DOHH2 (cell line): ENCODE measurements around the gene COX4I1.

ENCODE experiments used
- EZH2phosphoT487 ChIP-seq: fragments of 200-600 bp; sonication (generic); IDR thresholded peaks from 2 replicates; pipeline ENCODE4 v1.6.1; 2017; ENCODE audit warnings: borderline replicate concordance, mild to moderate bottlenecking, antibody characterized with exemption, low read length, moderate library complexity, mixed read lengths
- TF ChIP-seq, protein P1 (sequence below): fragments of 200-600 bp; sonication (generic); IDR thresholded peaks from one replicate; pipeline ENCODE4 v1.5.1; 2014; ENCODE audit warnings: antibody characterized with exemption, mild to moderate bottlenecking, low read depth, low read length; ENCODE audit not compliant: poor library complexity, severe bottlenecking

- TF ChIP-seq EZH2phosphoT487: no peak
- TF ChIP-seq, protein P1, sequence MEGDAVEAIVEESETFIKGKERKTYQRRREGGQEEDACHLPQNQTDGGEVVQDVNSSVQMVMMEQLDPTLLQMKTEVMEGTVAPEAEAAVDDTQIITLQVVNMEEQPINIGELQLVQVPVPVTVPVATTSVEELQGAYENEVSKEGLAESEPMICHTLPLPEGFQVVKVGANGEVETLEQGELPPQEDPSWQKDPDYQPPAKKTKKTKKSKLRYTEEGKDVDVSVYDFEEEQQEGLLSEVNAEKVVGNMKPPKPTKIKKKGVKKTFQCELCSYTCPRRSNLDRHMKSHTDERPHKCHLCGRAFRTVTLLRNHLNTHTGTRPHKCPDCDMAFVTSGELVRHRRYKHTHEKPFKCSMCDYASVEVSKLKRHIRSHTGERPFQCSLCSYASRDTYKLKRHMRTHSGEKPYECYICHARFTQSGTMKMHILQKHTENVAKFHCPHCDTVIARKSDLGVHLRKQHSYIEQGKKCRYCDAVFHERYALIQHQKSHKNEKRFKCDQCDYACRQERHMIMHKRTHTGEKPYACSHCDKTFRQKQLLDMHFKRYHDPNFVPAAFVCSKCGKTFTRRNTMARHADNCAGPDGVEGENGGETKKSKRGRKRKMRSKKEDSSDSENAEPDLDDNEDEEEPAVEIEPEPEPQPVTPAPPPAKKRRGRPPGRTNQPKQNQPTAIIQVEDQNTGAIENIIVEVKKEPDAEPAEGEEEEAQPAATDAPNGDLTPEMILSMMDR: no peak
Measured at GRCh38 chr16:85788819-85789218, 10.7 kb upstream of the COX4I1 start.
